GM12878 (cell line): Measurements from ENCODE around the gene ME1. TPM values are rescaled to one million over a fixed set of nuclear protein-coding genes. Genes with fewer than 3 reads are reported as not detected.
A peak's percentile ranks its signal among the peaks of the same experiment; 100 is the strongest.

Source experiments
- BHLHE40 ChIP-seq, 2 experiments: fragments of 450-650 bp in 1 of 2; IDR thresholded peaks; 2 replicates each; pipeline ENCODE4 v1.6.1; 2011 to 2017; ENCODE audit warnings: low read depth in 2 of 2, borderline replicate concordance in 1 of 2, improper control_type of control experiment in 1 of 2, low read length in 1 of 2, mild to moderate bottlenecking in 1 of 2
- CHD2 ChIP-seq: IDR thresholded peaks from 2 replicates; pipeline ENCODE4 v1.6.1; 2011; ENCODE audit warnings: low read depth, low read length, improper control_type of control experiment, borderline replicate concordance
- CREB1 ChIP-seq: IDR thresholded peaks from 2 replicates; pipeline ENCODE4 v1.6.1; 2012; ENCODE audit warnings: low read depth, mild to moderate bottlenecking, inconsistent platforms
- EED ChIP-seq: sonication (generic); IDR thresholded peaks from 2 replicates; pipeline ENCODE4 v1.6.1; 2016; ENCODE audit warnings: antibody characterized with exemption, low read depth
- EGR1 ChIP-seq, 2 experiments: IDR thresholded peaks; 1 replicate in 1 of 2; 2 replicates in 1 of 2; pipeline ENCODE4 v1.6.1; 2011 to 2012; ENCODE audit warnings: low read depth in 2 of 2, low read length in 2 of 2, borderline replicate concordance in 1 of 2, mild to moderate bottlenecking in 1 of 2, moderate library complexity in 1 of 2
- ETV6 ChIP-seq, 2 experiments: fragments of 450-650 bp in 1 of 2; IDR thresholded peaks in 1 of 2; conservative IDR thresholded peaks in 1 of 2; 2 replicates each; pipeline ENCODE4 v1.6.1; 2014; ENCODE audit warnings: antibody characterized with exemption in 1 of 2, borderline replicate concordance in 1 of 2, low read depth in 1 of 2, mild to moderate bottlenecking in 1 of 2, moderate library complexity in 1 of 2
- EZH2 ChIP-seq: IDR thresholded peaks from 2 replicates; pipeline ENCODE4 v1.6.1; 2012; ENCODE audit warnings: low read depth, mild to moderate bottlenecking, control low read depth, inconsistent platforms, low read length, borderline replicate concordance; ENCODE audit not compliant: control insufficient read depth
- FOS ChIP-seq: IDR thresholded peaks from 3 replicates; pipeline ENCODE4 v1.6.1; 2011; ENCODE audit warnings: borderline replicate concordance; ENCODE audit not compliant: insufficient read length; ENCODE audit errors: extremely low read depth
- GATAD2B ChIP-seq: fragments of 450-650 bp; conservative IDR thresholded peaks from 2 replicates; pipeline ENCODE4 v1.6.1; 2017; ENCODE audit warnings: low read depth, mild to moderate bottlenecking, moderate library complexity
- IKZF2 ChIP-seq, 2 experiments: fragments of 450-650 bp; IDR thresholded peaks; 2 replicates each; pipeline ENCODE4 v1.6.1; 2017; ENCODE audit warnings: mild to moderate bottlenecking in 2 of 2, moderate library complexity in 2 of 2
- NR2C2 ChIP-seq: IDR thresholded peaks from 2 replicates; pipeline ENCODE4 v1.6.1; 2011; ENCODE audit warnings: borderline replicate concordance, low read depth; ENCODE audit not compliant: control insufficient read depth, insufficient read length
- SIN3A ChIP-seq: IDR thresholded peaks from 2 replicates; pipeline ENCODE4 v1.6.1; 2012; ENCODE audit warnings: low read depth, low read length, improper control_type of control experiment
- SMARCA5 ChIP-seq: fragments of 450-650 bp; IDR thresholded peaks from 2 replicates; pipeline ENCODE4 v1.6.1; 2017; ENCODE audit warnings: mild to moderate bottlenecking
- SMC3 ChIP-seq: IDR thresholded peaks from 2 replicates; pipeline ENCODE4 v1.6.1; 2011; ENCODE audit warnings: low read length, improper control_type of control experiment, borderline replicate concordance
- SP1 ChIP-seq: IDR thresholded peaks from one replicate; pipeline ENCODE4 v1.6.1; 2011; ENCODE audit warnings: low read depth, low read length
- SRF ChIP-seq, 2 experiments: IDR thresholded peaks; 2 replicates each; pipeline ENCODE4 v1.6.1; 2011; ENCODE audit warnings: low read depth in 2 of 2, low read length in 2 of 2, mild to moderate bottlenecking in 1 of 2, moderate library complexity in 1 of 2
- SUPT20H ChIP-seq: IDR thresholded peaks from 2 replicates; pipeline ENCODE4 v1.6.1; 2011; ENCODE audit warnings: low read depth, mild to moderate bottlenecking, low read length, moderate library complexity, borderline replicate concordance; ENCODE audit not compliant: control insufficient read depth
- TCF3 ChIP-seq: IDR thresholded peaks from 2 replicates; pipeline ENCODE4 v1.6.1; 2012; ENCODE audit warnings: low read depth, mild to moderate bottlenecking, low read length, borderline replicate concordance; ENCODE audit not compliant: insufficient read depth
- ZNF207 ChIP-seq: fragments of 450-650 bp; IDR thresholded peaks from 2 replicates; pipeline ENCODE4 v1.6.1; 2014; ENCODE audit warnings: antibody characterized with exemption, mild to moderate bottlenecking, borderline replicate concordance
- ZNF384 ChIP-seq: IDR thresholded peaks from 2 replicates; pipeline ENCODE4 v1.6.1; 2012; ENCODE audit warnings: low read depth, mild to moderate bottlenecking, low read length, improper control_type of control experiment, borderline replicate concordance
- polyA plus RNA-seq, 11 experiments: library from polyadenylated mRNA; depleted of rRNA in 4 of 11; unstranded in 6 of 11; stranded (reverse) in 5 of 11; fragments of >200 nt; fragmentation: Nextera tagmentation in 4 of 11; fragmentation: Illumina TruSeq in 1 of 11; extraction: Ambion mirVana in 4 of 11; extraction: Trizol in 1 of 11; gene quantifications; 1 replicate in 1 of 11; 2 replicates in 10 of 11; pipeline versions ENCODE4 v1.2.1 to v1.2.3, GENCODE V29; 2011 to 2016; ENCODE audit warnings: inconsistent platforms in 2 of 11, missing spikeins in 2 of 11, low read depth in 1 of 11
- total RNA-seq, 4 experiments: library from RNA; depleted of rRNA in 3 of 4; stranded (reverse); fragments of >200 nt in 3 of 4; fragmentation: Illumina TruSeq in 1 of 4; extraction: Trizol in 1 of 4; gene quantifications; 2 replicates each; pipeline versions ENCODE4 v1.2.1 to v1.2.3, GENCODE V29; 2013 to 2021
- TF ChIP-seq, protein P1 (sequence below): fragments of 450-650 bp; IDR thresholded peaks from 2 replicates; pipeline ENCODE4 v1.6.1; 2018; ENCODE audit warnings: mild to moderate bottlenecking, low read depth, moderate library complexity; ENCODE audit not compliant: partially characterized antibody
- TF ChIP-seq, protein P2 (sequence below): fragments of 450-650 bp; IDR thresholded peaks from 2 replicates; pipeline ENCODE4 v1.6.1; 2016; ENCODE audit warnings: mild to moderate bottlenecking

Gene ME1
- total and polyA plus RNA-seq, 10 of the 15 experiments (the other 5 are each of a cell fraction or from before 2014, with no cell fraction given): 3.6 to 11.8 (median 8.4) TPM

DNA sequence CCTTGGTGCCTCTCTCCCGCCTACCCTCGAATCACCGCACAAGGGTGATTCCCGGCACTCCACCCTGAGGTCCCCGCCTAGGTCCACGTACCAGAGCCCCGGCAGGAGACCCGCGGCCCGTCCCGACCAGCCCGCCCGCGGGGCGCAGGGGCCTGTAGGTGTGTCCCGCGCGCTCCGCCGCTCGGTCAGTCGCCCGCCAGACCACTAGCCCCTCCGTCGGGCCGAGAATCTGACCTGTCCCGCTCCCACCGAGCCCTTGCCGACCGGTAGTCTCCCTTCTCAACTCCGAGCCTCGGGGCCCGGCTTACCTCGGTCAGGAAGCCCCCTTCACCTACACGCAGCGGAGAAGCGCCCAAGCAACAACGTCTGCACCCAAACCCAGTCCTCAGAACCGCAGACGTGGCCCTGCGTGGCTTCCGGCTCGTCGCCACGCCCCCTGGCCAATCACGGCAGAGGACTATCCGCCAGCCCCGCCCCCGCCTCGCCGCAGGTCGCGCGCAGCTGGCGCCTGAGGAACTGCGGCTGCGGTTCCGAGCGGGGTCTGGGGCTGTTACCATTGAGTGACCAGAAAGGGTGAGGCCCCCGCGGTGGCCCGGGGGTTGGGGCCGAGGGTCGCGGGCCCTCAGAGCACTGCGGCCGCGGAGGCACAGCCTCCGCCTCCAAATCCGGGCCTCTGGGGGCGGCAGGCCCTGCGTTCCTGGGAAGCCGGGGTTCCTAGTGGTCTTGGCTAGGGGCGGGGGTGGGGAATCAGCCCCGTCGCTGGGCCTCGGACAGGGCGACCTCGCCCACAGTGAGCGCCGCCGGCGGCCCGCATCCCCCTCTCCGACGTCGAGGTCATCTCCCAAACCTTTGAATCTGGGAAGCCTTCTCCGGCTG is 237.7 kb downstream of the ME1 start, which contains the start of the genes PGM3 and RWDD2A (continued):
- TF ChIP-seq, protein P1, sequence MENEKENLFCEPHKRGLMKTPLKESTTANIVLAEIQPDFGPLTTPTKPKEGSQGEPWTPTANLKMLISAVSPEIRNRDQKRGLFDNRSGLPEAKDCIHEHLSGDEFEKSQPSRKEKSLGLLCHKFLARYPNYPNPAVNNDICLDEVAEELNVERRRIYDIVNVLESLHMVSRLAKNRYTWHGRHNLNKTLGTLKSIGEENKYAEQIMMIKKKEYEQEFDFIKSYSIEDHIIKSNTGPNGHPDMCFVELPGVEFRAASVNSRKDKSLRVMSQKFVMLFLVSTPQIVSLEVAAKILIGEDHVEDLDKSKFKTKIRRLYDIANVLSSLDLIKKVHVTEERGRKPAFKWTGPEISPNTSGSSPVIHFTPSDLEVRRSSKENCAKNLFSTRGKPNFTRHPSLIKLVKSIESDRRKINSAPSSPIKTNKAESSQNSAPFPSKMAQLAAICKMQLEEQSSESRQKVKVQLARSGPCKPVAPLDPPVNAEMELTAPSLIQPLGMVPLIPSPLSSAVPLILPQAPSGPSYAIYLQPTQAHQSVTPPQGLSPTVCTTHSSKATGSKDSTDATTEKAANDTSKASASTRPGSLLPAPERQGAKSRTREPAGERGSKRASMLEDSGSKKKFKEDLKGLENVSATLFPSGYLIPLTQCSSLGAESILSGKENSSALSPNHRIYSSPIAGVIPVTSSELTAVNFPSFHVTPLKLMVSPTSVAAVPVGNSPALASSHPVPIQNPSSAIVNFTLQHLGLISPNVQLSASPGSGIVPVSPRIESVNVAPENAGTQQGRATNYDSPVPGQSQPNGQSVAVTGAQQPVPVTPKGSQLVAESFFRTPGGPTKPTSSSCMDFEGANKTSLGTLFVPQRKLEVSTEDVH: no peak
- 0 out of 2 replicates have a peak, but pooled peaks have one; percentile 33 for TF ChIP-seq SMARCA5
- TF ChIP-seq CHD2: peak; percentile 62; the same call in 1 of the 2 replicates
- peak; percentile 22 to 46; a peak in 2 of 4 replicates for TF ChIP-seq IKZF2 (IDR thresholded peaks at IDR 0.05)
- no peak for TF ChIP-seq FOS
- no peak for TF ChIP-seq EZH2
- no peak for TF ChIP-seq NR2C2
- TF ChIP-seq SP1: peak; percentile 70
- TF ChIP-seq ZNF384: no peak
- TF ChIP-seq SRF (IDR thresholded peaks at IDR 0.05; ENCODE audit: low read depth in 2 of 2, low read length in 2 of 2): no peak
- TF ChIP-seq ZNF207: no peak
- TF ChIP-seq, protein P2, sequence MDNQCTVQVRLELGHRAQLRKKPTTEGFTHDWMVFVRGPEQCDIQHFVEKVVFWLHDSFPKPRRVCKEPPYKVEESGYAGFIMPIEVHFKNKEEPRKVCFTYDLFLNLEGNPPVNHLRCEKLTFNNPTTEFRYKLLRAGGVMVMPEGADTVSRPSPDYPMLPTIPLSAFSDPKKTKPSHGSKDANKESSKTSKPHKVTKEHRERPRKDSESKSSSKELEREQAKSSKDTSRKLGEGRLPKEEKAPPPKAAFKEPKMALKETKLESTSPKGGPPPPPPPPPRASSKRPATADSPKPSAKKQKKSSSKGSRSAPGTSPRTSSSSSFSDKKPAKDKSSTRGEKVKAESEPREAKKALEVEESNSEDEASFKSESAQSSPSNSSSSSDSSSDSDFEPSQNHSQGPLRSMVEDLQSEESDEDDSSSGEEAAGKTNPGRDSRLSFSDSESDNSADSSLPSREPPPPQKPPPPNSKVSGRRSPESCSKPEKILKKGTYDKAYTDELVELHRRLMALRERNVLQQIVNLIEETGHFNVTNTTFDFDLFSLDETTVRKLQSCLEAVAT: peak; percentile 38; the same call in 1 of the 2 replicates
- TF ChIP-seq EGR1 (IDR thresholded peaks at IDR 0.05; ENCODE audit: borderline replicate concordance in 1 of 2, low read depth in 2 of 2, low read length in 2 of 2): peak in 1 of 2 experiments; percentile 60; a peak in 1 of 3 replicates
- TF ChIP-seq SIN3A: peak; percentile 37; the same call in 1 of the 2 replicates
- 0 out of 2 replicates have a peak, but pooled peaks have one; percentile 54 for TF ChIP-seq GATAD2B
- TF ChIP-seq SUPT20H: no peak
- peak in 1 of 2 experiments; percentile 75; a peak in 2 of 4 replicates for TF ChIP-seq BHLHE40 (IDR thresholded peaks at IDR 0.05; ENCODE audit: borderline replicate concordance in 1 of 2, low read depth in 2 of 2, low read length in 1 of 2)
- TF ChIP-seq EED: no peak
- TF ChIP-seq CREB1: peak; percentile 81
- no peak for TF ChIP-seq SMC3
- TF ChIP-seq ETV6 (conservative IDR thresholded peaks at IDR 0.05 in 1 of 2, IDR thresholded peaks at IDR 0.05 in 1 of 2; ENCODE audit: borderline replicate concordance in 1 of 2, low read depth in 1 of 2): no peak
- peak; percentile 87 for TF ChIP-seq TCF3
